Mesenchymal stem cell (in vitro differentiated cells and primary cell): ENCODE measurements around the gene LCORL.

Source experiments
- DNase-seq: peaks from one replicate; pipeline ENCODE4 v3.0.0-alpha.2; 2013
- H2AFZ ChIP-seq: one replicate; pipeline ENCODE4 v1.6.1; 2013; ENCODE audit warnings: low read depth, mild to moderate bottlenecking, control low read depth, inconsistent platforms, low read length, moderate library complexity
- H2AK5ac ChIP-seq: 2 replicates; pipeline ENCODE4 v1.6.1; 2013; ENCODE audit warnings: low read length, moderate library complexity, mild to moderate bottlenecking, inconsistent platforms; ENCODE audit not compliant: severe bottlenecking
- H2BK120ac ChIP-seq: one replicate; pipeline ENCODE4 v1.6.1; 2013; ENCODE audit warnings: low read depth, mild to moderate bottlenecking, inconsistent platforms, low read length, moderate library complexity
- H2BK12ac ChIP-seq, 2 experiments: one replicate each; pipeline ENCODE4 v1.6.1; 2013; ENCODE audit warnings: inconsistent platforms in 2 of 2, low read length in 2 of 2, mild to moderate bottlenecking in 2 of 2, moderate library complexity in 2 of 2, control low read depth in 1 of 2
- H2BK15ac ChIP-seq: one replicate; pipeline ENCODE4 v1.6.1; 2013; ENCODE audit warnings: mild to moderate bottlenecking, low read depth, inconsistent platforms; ENCODE audit not compliant: poor library complexity, severe bottlenecking
- H2BK5ac ChIP-seq: 2 replicates; pipeline ENCODE4 v1.6.1; 2013; ENCODE audit warnings: low read depth, mild to moderate bottlenecking, low read length, control low read depth, inconsistent platforms; ENCODE audit not compliant: poor library complexity, severe bottlenecking
- H3K14ac ChIP-seq, 2 experiments: one replicate each; pipeline ENCODE4 v1.6.1; 2013; ENCODE audit warnings: inconsistent platforms in 2 of 2, low read length in 2 of 2, control low read depth in 1 of 2, mild to moderate bottlenecking in 1 of 2, moderate library complexity in 1 of 2
- H3K18ac ChIP-seq, 2 experiments: one replicate each; pipeline ENCODE4 v1.6.1; 2013; ENCODE audit warnings: inconsistent platforms in 2 of 2, low read length in 2 of 2, control low read depth in 1 of 2, low read depth in 1 of 2, mild to moderate bottlenecking in 1 of 2
- H3K23ac ChIP-seq, 2 experiments: one replicate each; pipeline ENCODE4 v1.6.1; 2013; ENCODE audit warnings: inconsistent platforms in 2 of 2, low read length in 2 of 2, mild to moderate bottlenecking in 2 of 2, moderate library complexity in 2 of 2, control low read depth in 1 of 2
- H3K27ac ChIP-seq: 2 replicates; pipeline ENCODE4 v1.5.1; 2013; ENCODE audit warnings: mild to moderate bottlenecking, moderate library complexity, low read length, control low read depth, inconsistent platforms; ENCODE audit not compliant: poor library complexity, severe bottlenecking
- H3K27me3 ChIP-seq, 2 experiments: 2 replicates each; pipeline versions ENCODE4 v1.6.1 to v1.7.0; 2013; ENCODE audit warnings: low read length in 2 of 2, mild to moderate bottlenecking in 2 of 2, moderate library complexity in 2 of 2, control low read depth in 1 of 2, inconsistent platforms in 1 of 2; ENCODE audit not compliant: control insufficient read depth in 1 of 2, insufficient read depth in 1 of 2
- H3K36me3 ChIP-seq, 2 experiments: 2 replicates each; pipeline versions ENCODE4 v1.6.1 to v1.7.0; 2013; ENCODE audit warnings: low read length in 2 of 2, control low read depth in 1 of 2, inconsistent platforms in 1 of 2, low read depth in 1 of 2, mild to moderate bottlenecking in 1 of 2; ENCODE audit not compliant: insufficient read depth in 2 of 2, control insufficient read depth in 1 of 2
- H3K4ac ChIP-seq, 2 experiments: one replicate each; pipeline ENCODE4 v1.6.1; 2013; ENCODE audit warnings: inconsistent platforms in 2 of 2, low read length in 2 of 2, mild to moderate bottlenecking in 2 of 2, moderate library complexity in 2 of 2, control low read depth in 1 of 2, low read depth in 1 of 2
- H3K4me1 ChIP-seq: 2 replicates; pipeline ENCODE4 v1.6.1; 2013; ENCODE audit warnings: low read depth, low read length, control low read depth; ENCODE audit not compliant: control insufficient read depth, insufficient read depth
- H3K4me2 ChIP-seq: 2 replicates; pipeline ENCODE4 v1.6.1; 2013; ENCODE audit warnings: low read length, mild to moderate bottlenecking, inconsistent platforms; ENCODE audit not compliant: poor library complexity, severe bottlenecking
- H3K4me3 ChIP-seq, 2 experiments: 2 replicates each; pipeline versions ENCODE4 v1.5.1 to v1.7.0; 2013; ENCODE audit warnings: low read length in 2 of 2, mild to moderate bottlenecking in 2 of 2, control low read depth in 1 of 2, low read depth in 1 of 2; ENCODE audit not compliant: insufficient read depth in 1 of 2
- H3K79me1 ChIP-seq: replicated peaks from 2 replicates; pipeline ENCODE4 v1.6.1; 2013; ENCODE audit warnings: mild to moderate bottlenecking, control low read depth, low read length, inconsistent platforms; ENCODE audit not compliant: poor library complexity, severe bottlenecking
- H3K9ac ChIP-seq: 2 replicates; pipeline ENCODE4 v1.7.0; 2013; ENCODE audit warnings: mild to moderate bottlenecking, low read length, moderate library complexity
- H3K9me3 ChIP-seq: 2 replicates; pipeline ENCODE4 v1.7.0; 2013; ENCODE audit warnings: mild to moderate bottlenecking, low read length; ENCODE audit not compliant: control insufficient read depth
- H4K8ac ChIP-seq: one replicate; pipeline ENCODE4 v1.6.1; 2013; ENCODE audit warnings: inconsistent platforms, mild to moderate bottlenecking, low read length, moderate library complexity
- H4K91ac ChIP-seq: one replicate; pipeline ENCODE4 v1.6.1; 2013; ENCODE audit warnings: mild to moderate bottlenecking, low read length, inconsistent platforms
- WGBS: methylation state at CpG from one replicate; pipeline ENCODE4 v1.1.7; 2013; ENCODE audit warnings: mixed read lengths; 5-methylcytosine and 5-hydroxymethylcytosine counted together

Gene LCORL

GRCh38 chr4:18057821-18058533 is 36.4 kb upstream of the LCORL start:
- Histone ChIP-seq H3K27me3 (peaks cover 0 to 6% of the 10 kb centered on the region in 2 experiments), H3K9ac (peak overlapping the region; percentile 27), H3K4me1 (no peaks in the 10 kb centered on the region), H3K18ac (no peak overlapping the region), H4K8ac (no peak overlapping the region), H3K4me2 (no peak overlapping the region), H3K23ac (no peak overlapping the region), H2AK5ac (no peak overlapping the region), H3K27ac (no peak overlapping the region), H2BK120ac (no peak overlapping the region), H2BK15ac (no peak overlapping the region), H3K36me3 (no peaks in the 10 kb centered on the region), H2BK12ac (no peak overlapping the region), H4K91ac (no peak overlapping the region), H3K79me1 (no peaks in the 10 kb centered on the region), H3K4ac (no peak overlapping the region), H3K14ac (no peak overlapping the region), H2BK5ac (no peak overlapping the region), H3K9me3 (peaks cover 4% of the 10 kb centered on the region), H3K4me3 (no peak overlapping the region), H2AFZ (no peak overlapping the region)
- no peak for DNase-seq
- 67% methylated on average over 2 of the region's 2 CpGs for WGBS

DNA sequence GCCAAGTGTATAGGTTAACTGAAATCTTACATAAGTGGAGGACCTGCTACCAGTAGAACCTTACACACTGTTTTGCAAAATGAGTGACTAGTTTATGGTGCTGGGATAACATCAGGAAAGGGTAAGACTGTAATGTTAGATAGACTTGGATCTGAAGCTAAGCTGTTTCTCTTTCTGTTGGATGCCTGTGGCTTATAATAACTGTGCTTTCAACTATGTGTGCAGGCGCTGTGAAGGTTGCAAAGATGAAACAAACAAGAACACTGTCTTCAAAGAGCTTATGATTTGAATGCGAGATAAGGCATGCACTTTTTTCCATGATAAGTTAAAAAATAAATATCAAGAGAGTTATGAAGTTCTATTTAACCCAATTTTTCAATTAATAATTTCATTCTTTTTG is 34.5 kb upstream of the LCORL start:
- Histone ChIP-seq H3K9me3 (no peaks in the 10 kb centered on the region), H2BK5ac (no peak overlapping the region), H2BK120ac (no peak overlapping the region), H4K8ac (no peak overlapping the region), H3K4me3 (no peak overlapping the region), H3K4me2 (no peak overlapping the region), H3K4ac (no peak overlapping the region), H3K23ac (no peak overlapping the region), H3K4me1 (no peaks in the 10 kb centered on the region), H4K91ac (no peak overlapping the region), H3K9ac (no peak overlapping the region), H3K27me3 (peaks cover 0 to 6% of the 10 kb centered on the region in 2 experiments), H2BK15ac (no peak overlapping the region), H2BK12ac (no peak overlapping the region), H3K27ac (no peak overlapping the region), H2AFZ (no peak overlapping the region), H3K36me3 (no peaks in the 10 kb centered on the region), H3K14ac (no peak overlapping the region), H3K18ac (no peak overlapping the region), H2AK5ac (no peak overlapping the region), H3K79me1 (no peaks in the 10 kb centered on the region)
- no peak for DNase-seq
- 92% methylated on average over 2 of the region's 2 CpGs for WGBS

DNA sequence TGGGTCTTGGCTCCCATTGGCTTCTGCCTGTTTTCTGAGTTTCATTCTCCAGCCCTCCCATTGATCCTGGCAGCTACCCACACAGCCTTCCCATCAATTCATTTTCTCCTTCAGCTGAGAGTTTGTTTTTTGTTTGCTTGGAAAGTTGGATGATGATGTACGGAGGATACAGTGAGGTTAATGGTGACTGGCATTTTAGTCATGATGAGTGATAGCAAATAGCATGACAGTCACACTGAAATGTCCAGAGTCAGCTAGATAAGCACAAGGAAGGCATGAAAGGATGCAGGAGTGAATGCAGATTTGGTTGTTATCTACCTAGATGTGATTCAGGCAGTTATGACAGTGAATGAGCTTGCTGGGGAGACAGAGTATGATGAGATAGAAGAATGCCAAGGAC is 30.6 kb upstream of the LCORL start:
- Histone ChIP-seq H2BK12ac (no peak overlapping the region), H2BK5ac (no peak overlapping the region), H2BK15ac (no peak overlapping the region), H3K9me3 (no peaks in the 10 kb centered on the region), H2AK5ac (no peak overlapping the region), H2AFZ (no peak overlapping the region), H3K9ac (no peak overlapping the region), H3K23ac (no peak overlapping the region), H4K91ac (no peak overlapping the region), H3K27ac (no peak overlapping the region), H3K4ac (no peak overlapping the region), H3K14ac (no peak overlapping the region), H3K4me3 (no peak overlapping the region), H3K18ac (no peak overlapping the region), H2BK120ac (no peak overlapping the region), H3K79me1 (no peaks in the 10 kb centered on the region), H3K36me3 (no peaks in the 10 kb centered on the region), H3K4me1 (no peaks in the 10 kb centered on the region), H4K8ac (no peak overlapping the region), H3K4me2 (no peak overlapping the region), H3K27me3 (peaks cover 0 to 6% of the 10 kb centered on the region in 2 experiments)
- no peak for DNase-seq
- 83% methylated on average over 1 of the region's 1 CpG for WGBS

- no peak overlapping the region for H3K4me3 ChIP-seq
- H3K27ac ChIP-seq, result no peak overlapping the region
- no peak overlapping the region for H3K18ac ChIP-seq
- H2BK5ac ChIP-seq, result no peak overlapping the region
- H3K9ac ChIP-seq, result no peak overlapping the region
- H3K14ac ChIP-seq, result no peak overlapping the region
- no peaks in the 10 kb centered on the region for H3K79me1 ChIP-seq
- H4K91ac ChIP-seq, result no peak overlapping the region
- H2AK5ac ChIP-seq, result no peak overlapping the region
- no peaks in the 10 kb centered on the region for H3K36me3 ChIP-seq
- no peaks in the 10 kb centered on the region for H3K9me3 ChIP-seq
- H4K8ac ChIP-seq, result no peak overlapping the region
- H2BK12ac ChIP-seq, result no peak overlapping the region
- no peaks in the 10 kb centered on the region for H3K4me1 ChIP-seq
- H2AFZ ChIP-seq, result no peak overlapping the region
- H3K4ac ChIP-seq, result no peak overlapping the region
- no peak overlapping the region for H3K23ac ChIP-seq
- no peak overlapping the region for H2BK15ac ChIP-seq
- WGBS, result 79% methylated on average over 2 of the region's 2 CpGs
- H3K27me3 ChIP-seq, result peaks cover 0 to 6% of the 10 kb centered on the region in 2 experiments
- no peak overlapping the region for H3K4me2 ChIP-seq
- no peak for DNase-seq
- H2BK120ac ChIP-seq, result no peak overlapping the region
Observed at GRCh38 chr4:18051281-18051680, 29.7 kb upstream of the LCORL start.
